SU-DHL-6 (cell line): ENCODE results near the gene STYXL1.

Source experiments
- H2AFZ ChIP-seq: fragments of 200-600 bp; sonication (generic); 2 replicates; pipeline ENCODE4 v1.6.1; 2014; ENCODE audit warnings: low read depth, mild to moderate bottlenecking, moderate library complexity, mixed read lengths, antibody characterized with exemption, low read length; ENCODE audit not compliant: severe bottlenecking
- H3F3A ChIP-seq: fragments of 200-600 bp; shearing (Covaris generic); 2 replicates; pipeline ENCODE4 v1.6.0; 2016; ENCODE audit warnings: antibody characterized with exemption, mild to moderate bottlenecking; ENCODE audit not compliant: insufficient read depth
- H3K27ac ChIP-seq: fragments of 200-600 bp; sonication (generic); 2 replicates; pipeline ENCODE4 v1.5.1; 2016; ENCODE audit warnings: low read depth, mild to moderate bottlenecking, low read length, moderate library complexity, mixed read lengths
- H3K27me3 ChIP-seq: fragments of 200-600 bp; sonication (generic), shearing (Covaris generic); 2 replicates; pipeline ENCODE4 v1.6.0; 2014; ENCODE audit warnings: mild to moderate bottlenecking, low read length
- H3K36me3 ChIP-seq: fragments of 200-600 bp; sonication (generic); 2 replicates; pipeline ENCODE4 v1.6.1; 2014; ENCODE audit warnings: mild to moderate bottlenecking, low read length, mixed read lengths
- H3K4me2 ChIP-seq: fragments of 300-600, 200-600 bp; shearing (Covaris generic), sonication (generic); 2 replicates; pipeline ENCODE4 v1.6.0; 2014; ENCODE audit warnings: low read length, low read depth, mild to moderate bottlenecking; ENCODE audit not compliant: poor library complexity, severe bottlenecking
- H3K4me3 ChIP-seq: fragments of 200-600 bp; sonication (generic); 2 replicates; pipeline ENCODE4 v1.5.1; 2014; ENCODE audit warnings: antibody characterized with exemption, low read length, mild to moderate bottlenecking, mixed read lengths; ENCODE audit not compliant: insufficient read depth, poor library complexity, severe bottlenecking
- H3K79me2 ChIP-seq: fragments of 200-600 bp; sonication (generic); 2 replicates; pipeline ENCODE4 v1.6.1; 2014; ENCODE audit warnings: mild to moderate bottlenecking, low read length, moderate library complexity; ENCODE audit not compliant: insufficient read depth
- H3K9ac ChIP-seq: fragments of 200-600 bp; sonication (generic); 2 replicates; pipeline ENCODE4 v1.7.0; 2014; ENCODE audit warnings: mild to moderate bottlenecking, low read length
- H3K9me2 ChIP-seq: fragments of 200-600 bp; sonication (generic); replicated peaks from 2 replicates; pipeline ENCODE4 v1.6.1; 2014; ENCODE audit warnings: low read length; ENCODE audit not compliant: insufficient read depth
- H3K9me3 ChIP-seq: fragments of 200-600 bp; sonication (generic); 2 replicates; pipeline ENCODE4 v1.6.1; 2014; ENCODE audit warnings: low read length, mixed read lengths; ENCODE audit not compliant: insufficient read depth
- H4K20me1 ChIP-seq: fragments of 200-600 bp; sonication (generic); 2 replicates; pipeline ENCODE4 v1.6.1; 2014; ENCODE audit warnings: low read depth, mild to moderate bottlenecking, antibody characterized with exemption, low read length, moderate library complexity, mixed read lengths
- CTCF ChIP-seq: fragments of 200-600 bp; sonication (generic); IDR thresholded peaks from one replicate; pipeline ENCODE4 v1.5.1; 2017; ENCODE audit warnings: antibody characterized with exemption, mild to moderate bottlenecking, low read length, moderate library complexity; ENCODE audit not compliant: insufficient read depth, poor library complexity, severe bottlenecking
- EZH2phosphoT487 ChIP-seq: fragments of 200-600 bp; sonication (generic), shearing (Covaris generic); conservative IDR thresholded peaks from 2 replicates; pipeline ENCODE4 v1.6.1; 2018; ENCODE audit warnings: mild to moderate bottlenecking, antibody characterized with exemption, low read length, moderate library complexity, mixed read lengths

The STYXL1 gene

GRCh38 chr7:76016191-76016947 is 31.4 kb downstream of the STYXL1 start:
- Histone ChIP-seq H3K79me2 (no peaks in the 10 kb centered on the region), H2AFZ (no peak overlapping the region), H3K27me3 (no peaks in the 10 kb centered on the region), H3K9me2 (no peaks in the 10 kb centered on the region), H3K36me3 (no peaks in the 10 kb centered on the region), H3K27ac (no peak overlapping the region), H3F3A (no peaks in the 10 kb centered on the region), H4K20me1 (no peaks in the 10 kb centered on the region), H3K4me2 (no peak overlapping the region), H3K4me3 (no peak overlapping the region), H3K9ac (no peak overlapping the region), H3K9me3 (no peaks in the 10 kb centered on the region)
- TF ChIP-seq CTCF (no peak), EZH2phosphoT487 (no peak)

GRCh38 chr7:76011442-76011861 is 36.3 kb downstream of the STYXL1 start:
- no peak for TF ChIP-seq CTCF
- TF ChIP-seq EZH2phosphoT487: no peak
- Histone ChIP-seq H3K4me3 (no peak overlapping the region), H3F3A (no peaks in the 10 kb centered on the region), H3K27me3 (no peaks in the 10 kb centered on the region), H3K4me2 (no peak overlapping the region), H3K79me2 (no peaks in the 10 kb centered on the region), H3K9me2 (no peaks in the 10 kb centered on the region), H3K9ac (no peak overlapping the region), H3K9me3 (no peaks in the 10 kb centered on the region), H2AFZ (no peak overlapping the region), H4K20me1 (no peaks in the 10 kb centered on the region), H3K27ac (no peak overlapping the region), H3K36me3 (no peaks in the 10 kb centered on the region)

GRCh38 chr7:76009672-76010600 is 37.9 kb downstream of the STYXL1 start:
- H3K9me3 ChIP-seq: no peaks in the 10 kb centered on the region
- H3K36me3 ChIP-seq: peaks cover 2% of the 10 kb centered on the region; the same call in 1 of the 2 replicates
- H3K4me2 ChIP-seq: no peak overlapping the region
- TF ChIP-seq CTCF (no peak), EZH2phosphoT487 (no peak)
- H3K79me2 ChIP-seq: no peaks in the 10 kb centered on the region
- H3K9me2 ChIP-seq: no peaks in the 10 kb centered on the region
- no peak overlapping the region for H3K9ac ChIP-seq
- no peak overlapping the region for H3K27ac ChIP-seq
- H2AFZ ChIP-seq: no peak overlapping the region
- H4K20me1 ChIP-seq: no peaks in the 10 kb centered on the region
- H3F3A ChIP-seq: no peaks in the 10 kb centered on the region
- no peak overlapping the region for H3K4me3 ChIP-seq
- H3K27me3 ChIP-seq: no peaks in the 10 kb centered on the region
